ENCODE results near the gene DLST.

Gene DLST

GRCh38 chr14:74896400-74896799, 14.7 kb downstream of the DLST start:
- DNase-seq (ENCODE audit: low read depth), result no peak

DNA sequence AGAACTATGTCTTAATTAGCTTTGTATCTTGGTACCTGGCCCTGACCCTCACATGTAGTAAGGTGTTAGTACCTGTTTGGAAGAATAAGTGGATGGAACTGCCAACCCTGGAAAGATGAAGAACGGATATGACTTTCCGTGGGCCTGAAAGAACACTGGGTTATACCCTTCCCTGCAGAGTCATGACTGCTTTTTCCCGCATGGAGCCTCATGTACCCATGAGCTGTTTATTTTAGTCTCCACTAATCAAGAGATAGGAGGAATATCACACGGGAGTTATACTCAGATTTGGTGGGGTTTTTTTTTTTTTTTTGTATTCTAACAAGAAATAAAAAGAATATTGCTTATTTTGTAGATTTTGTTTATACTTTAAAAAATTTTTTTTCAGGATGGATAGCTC, 15.9 kb downstream of the DLST start:
- no peak for DNase-seq (ENCODE audit: low read depth)

GRCh38 chr14:74898083-74898482, 16.4 kb downstream of the DLST start:
- no peak for DNase-seq (ENCODE audit: low read depth)

DNA sequence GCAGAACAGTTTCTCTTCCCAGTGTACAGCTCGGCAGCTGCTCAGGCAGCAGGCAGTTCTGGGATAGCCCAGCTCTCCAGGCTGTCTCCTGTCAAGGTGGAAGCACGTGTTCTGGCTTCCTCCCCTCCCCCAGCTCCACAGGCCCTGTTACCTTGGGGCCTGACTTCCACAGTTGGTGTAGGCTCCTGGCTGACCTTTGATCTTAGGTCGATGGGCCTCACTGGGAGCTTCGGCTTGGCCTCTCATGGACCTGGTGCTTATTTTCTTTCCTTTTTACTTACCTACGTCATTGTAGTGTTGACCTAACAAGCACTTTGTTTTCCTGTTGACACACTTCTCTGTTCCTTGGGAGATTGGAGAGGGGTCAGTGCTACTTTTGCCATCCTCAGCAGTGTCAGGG, 17.0 kb downstream of the DLST start:
- DNase-seq (ENCODE audit: low read depth), result no peak

DNA sequence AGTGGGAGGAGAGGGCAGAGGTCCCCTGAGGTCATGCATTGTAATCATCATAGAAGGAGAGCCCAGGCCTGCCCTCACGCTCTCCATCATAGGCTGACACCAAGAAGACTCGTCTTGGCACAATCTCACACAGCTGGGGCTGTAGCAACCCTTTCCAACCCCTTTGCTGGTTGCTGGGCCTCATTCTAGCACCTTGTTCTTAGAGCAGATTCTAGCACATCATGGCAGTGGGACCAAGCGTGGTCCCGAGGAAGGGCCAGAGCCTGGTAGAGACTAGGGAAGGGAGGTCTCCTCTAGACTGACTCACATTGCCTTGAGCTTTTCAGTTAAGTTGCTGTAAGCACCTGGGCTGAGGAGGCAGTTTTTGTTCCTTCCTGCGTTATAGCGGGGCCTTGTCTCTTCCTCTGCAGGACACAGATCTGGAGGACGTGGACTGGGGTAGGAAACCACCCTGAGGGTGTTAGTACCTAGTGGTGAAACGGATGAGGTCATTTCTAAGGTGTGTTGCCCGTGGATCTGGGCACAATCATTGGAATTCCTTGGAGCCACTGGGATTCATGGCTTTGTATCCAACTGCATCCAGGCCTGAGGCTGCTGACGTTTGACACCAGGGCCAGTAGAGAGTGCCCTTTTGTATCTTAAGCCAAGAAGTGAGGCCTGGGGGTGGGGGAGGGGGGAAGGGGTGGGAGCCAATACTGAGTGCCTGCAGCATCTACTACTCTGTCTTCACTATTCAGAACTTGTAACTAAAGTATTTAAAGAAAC, 21.4 kb downstream of the DLST start:
- DNase-seq (ENCODE audit: low read depth), result no peak

DNA sequence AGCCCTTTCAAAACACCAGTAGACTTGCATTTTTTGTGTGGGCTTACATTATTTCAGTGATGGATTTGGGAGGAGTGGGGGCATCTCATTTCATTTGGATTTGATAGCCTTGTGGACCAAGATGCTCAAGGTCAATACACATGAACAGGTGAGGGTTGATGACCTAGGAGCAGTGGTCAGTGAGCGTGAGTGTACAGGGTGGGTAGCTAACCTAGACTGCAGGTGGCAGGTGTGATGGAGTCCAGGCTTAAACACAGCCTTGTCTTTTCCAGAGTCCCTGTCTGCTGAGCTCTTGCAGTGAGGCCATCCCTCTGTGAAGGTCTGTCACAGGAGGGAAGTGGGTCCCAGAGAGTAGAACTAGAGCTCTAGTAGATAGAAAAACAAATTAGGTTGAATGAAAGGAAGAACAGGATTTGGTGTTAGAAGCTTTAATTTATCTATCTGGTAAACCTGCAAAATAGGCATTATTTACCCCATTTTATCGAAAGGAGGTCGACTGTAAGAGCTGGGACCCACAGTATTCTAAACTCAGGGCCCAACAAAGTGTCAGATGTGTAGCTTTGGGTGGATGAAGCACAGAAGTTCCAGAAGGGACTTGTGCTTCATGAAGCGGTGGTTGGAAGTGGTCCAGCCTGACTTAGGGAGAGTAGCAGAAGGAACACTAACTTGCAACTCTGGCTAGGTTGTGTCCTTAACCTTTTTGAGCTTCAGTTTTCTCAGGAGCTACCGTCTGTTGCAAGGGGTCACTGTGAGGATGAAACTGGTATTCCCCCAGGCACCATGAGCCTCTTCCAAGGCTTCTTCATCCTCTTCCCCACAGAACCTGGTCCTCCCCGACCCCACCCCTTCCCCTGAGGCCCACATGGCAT, 23.2 kb downstream of the DLST start:
- DNase-seq (ENCODE audit: low read depth), result no peak

GRCh38 chr14:74905595-74906142, 24.0 kb downstream of the DLST start:
- DNase-seq (ENCODE audit: low read depth), result peak; percentile 60

DNA sequence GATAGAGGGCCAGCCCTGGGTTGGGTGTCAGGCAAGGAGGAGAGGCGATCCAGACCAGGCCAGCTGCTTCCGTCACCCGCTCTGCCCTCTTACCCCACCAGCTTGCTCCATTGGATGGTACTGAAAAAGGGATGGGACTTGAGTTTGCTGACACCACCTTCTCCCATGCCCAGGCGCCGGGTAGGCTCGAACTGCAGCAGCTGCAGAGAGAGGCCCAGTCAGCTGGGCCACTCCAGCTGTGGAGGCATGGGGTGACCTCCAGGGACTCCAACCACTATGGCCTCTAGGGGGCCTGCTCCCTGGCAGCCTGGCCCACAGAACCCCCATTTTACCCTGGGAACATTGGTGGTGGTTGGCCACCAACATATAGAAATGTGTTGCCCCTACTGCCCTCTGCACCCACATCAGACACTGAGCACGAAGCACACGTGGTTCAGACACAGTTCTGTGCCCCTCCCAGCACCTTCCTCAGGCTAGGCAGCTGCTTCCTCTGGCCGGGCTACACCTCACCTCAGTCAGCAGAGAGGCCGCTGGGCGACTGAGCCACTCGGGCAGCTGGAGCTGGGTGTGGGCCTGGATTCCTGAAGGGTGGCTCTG, 25.3 kb downstream of the DLST start:
- DNase-seq (ENCODE audit: low read depth), result peak; percentile 4

GRCh38 chr14:74907744-74908143, 26.0 kb downstream of the DLST start:
- DNase-seq (ENCODE audit: low read depth), result peak; percentile 28

DNA sequence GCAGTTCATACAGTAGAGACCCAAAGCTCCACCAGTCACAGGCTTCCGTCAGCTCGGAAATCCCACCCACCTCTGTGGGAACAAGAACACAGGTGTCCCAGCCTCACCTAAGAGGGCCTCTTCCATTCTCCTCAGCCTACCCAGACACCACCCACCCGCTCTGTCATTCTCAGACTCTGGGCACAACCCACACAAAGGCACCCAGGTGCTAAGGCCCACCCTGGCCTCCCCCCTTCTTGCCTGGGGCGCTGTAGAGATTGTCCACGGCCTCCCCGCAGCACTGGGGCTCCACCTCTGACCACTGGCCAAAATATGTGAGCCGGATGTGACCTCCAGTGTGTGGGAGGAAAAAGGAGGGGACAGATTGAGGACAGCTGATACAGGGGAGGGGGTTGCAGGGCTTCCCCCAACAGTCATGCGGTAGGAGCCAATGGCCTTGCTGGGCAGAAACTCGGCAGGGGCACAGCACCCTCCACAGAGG, 27.2 kb downstream of the DLST start:
- DNase-seq (ENCODE audit: low read depth), result no peak

GRCh38 chr14:74909501-74909900, 27.8 kb downstream of the DLST start:
- no peak for DNase-seq (ENCODE audit: low read depth)

GRCh38 chr14:74909911-74910310, 28.2 kb downstream of the DLST start:
- no peak for DNase-seq (ENCODE audit: low read depth)

DNA sequence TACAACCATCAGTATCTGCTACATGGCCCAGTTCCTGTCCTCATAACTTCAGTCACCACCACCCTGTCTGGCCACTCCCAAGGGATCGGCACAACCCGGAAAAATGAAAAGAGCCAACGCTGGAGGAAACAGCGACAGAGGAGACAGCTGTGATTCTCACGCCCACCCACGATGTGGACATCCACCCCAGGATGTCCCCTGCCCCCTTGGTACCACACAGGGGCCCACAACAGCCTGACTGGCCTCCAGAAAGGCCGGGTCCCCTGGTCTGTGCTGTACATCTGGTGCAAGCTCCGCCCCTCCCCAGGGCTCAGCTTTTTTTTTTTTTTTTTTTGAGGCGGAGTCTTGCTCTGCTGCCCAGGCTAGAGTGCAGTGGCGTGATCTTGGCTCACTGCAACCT, 28.8 kb downstream of the DLST start:
- DNase-seq (ENCODE audit: low read depth), result no peak

DNA sequence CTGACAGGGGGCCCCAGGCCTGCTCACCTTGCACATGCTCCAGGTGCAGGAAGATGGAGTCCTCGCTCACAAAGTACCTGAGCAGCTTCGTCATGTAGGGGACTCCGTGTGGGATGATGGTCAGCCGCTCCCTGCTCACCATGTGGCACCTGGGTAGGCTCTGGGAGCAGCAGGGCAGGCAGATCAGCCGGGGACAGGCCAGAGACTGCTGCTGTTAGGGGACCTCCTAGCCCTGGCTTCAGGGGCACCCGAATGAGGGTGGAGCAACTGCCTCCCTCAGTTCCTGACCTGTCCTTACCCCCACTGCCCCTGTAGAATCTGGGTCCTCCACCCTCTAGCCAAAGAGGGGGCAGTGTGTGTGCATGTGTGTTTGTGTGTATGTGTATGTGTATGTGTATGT, 29.5 kb downstream of the DLST start:
- DNase-seq (ENCODE audit: low read depth), result no peak

DNA sequence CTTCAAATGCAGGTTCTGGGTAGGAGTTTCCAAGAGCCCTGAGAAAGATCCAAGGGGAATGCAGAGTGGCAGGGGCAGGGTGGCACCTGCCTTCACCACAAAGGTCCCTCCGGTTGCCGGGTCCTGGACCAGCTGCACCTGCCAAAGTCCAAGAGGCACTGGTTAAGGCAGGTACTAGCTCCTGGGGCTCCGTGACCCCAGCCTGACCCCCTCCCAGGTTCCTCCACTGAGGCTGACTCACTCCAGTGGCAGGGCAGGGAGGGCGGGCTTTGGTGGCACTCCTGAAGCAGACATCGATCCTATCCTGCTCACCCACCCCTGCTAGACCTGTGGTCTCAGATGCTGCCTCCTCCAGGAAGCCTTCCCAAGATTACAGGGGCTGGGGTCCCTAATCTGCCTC, 30.0 kb downstream of the DLST start:
- DNase-seq (ENCODE audit: low read depth), result no peak

DNA sequence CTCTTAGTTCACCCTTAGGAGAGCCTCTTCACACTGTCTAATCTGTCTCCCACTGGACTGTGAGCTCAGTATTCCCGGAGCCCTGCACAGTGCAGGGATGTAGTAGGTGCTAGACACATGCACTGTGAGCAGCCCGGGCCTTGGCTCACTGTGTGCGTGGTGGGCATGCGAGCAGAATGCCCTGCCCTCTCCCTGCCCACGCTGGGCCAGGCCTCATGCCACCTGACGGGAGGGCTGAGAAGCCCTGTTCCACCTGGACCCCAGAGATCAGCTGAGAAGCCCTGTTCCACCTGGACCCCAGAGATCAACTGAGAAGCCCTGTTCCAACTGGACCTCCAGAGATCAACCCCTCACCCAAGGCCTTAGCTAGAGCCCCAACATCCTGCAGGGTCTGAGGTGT, 30.4 kb downstream of the DLST start:
- no peak for DNase-seq (ENCODE audit: low read depth)

- no peak for DNase-seq (ENCODE audit: low read depth)
Measured at GRCh38 chr14:74912801-74913200, 31.1 kb downstream of the DLST start.

DNA sequence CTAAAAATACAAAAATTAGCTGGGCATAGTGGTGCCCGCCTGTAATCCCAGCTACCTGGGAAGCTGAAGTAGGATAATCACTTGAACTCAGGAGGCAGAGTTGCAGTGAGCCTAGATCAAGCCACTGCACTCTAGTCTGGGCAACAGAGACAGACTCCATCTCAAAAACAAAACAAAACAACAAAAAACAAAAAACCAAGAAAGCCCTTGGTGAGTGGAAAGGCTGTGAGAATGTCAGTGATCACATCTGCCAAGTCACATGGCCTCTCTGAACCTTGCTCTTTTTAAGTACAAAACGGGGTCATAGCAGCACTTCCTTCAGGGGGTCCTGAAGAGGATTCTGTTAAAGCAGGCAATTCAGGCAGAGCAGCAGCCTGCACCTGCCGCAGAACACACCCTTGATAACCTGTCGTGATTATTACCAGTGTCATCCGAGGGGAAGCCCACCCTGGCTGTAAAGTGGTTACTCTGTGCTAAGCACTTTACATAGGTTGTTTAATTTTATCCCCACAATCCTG, 31.7 kb downstream of the DLST start:
- no peak for DNase-seq (ENCODE audit: low read depth)

GRCh38 chr14:74913986-74914573, 32.4 kb downstream of the DLST start:
- peak; percentile 74 for DNase-seq (ENCODE audit: low read depth)

DNA sequence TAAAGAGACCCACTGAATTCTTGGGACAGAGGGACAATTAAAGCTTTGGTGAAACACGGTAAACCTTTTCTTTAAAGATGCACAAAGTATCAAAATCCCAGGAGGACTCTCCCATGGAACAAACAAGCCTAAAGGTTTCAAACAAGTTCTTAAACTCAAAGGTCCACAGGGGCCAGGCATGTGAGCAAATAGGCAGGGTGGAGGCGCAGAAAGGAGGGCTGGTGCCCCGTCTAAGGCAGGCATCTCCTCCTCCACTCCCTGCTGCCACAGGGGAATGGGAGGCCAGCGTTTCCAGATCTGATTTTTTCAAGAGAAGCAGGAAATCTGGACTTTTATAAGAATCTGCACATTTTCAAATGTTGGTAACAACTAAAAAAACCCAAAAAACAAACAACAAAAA, 33.7 kb downstream of the DLST start:
- no peak for DNase-seq (ENCODE audit: low read depth)

GRCh38 chr14:74915826-74916225, 34.1 kb downstream of the DLST start:
- no peak for DNase-seq (ENCODE audit: low read depth)

DNA sequence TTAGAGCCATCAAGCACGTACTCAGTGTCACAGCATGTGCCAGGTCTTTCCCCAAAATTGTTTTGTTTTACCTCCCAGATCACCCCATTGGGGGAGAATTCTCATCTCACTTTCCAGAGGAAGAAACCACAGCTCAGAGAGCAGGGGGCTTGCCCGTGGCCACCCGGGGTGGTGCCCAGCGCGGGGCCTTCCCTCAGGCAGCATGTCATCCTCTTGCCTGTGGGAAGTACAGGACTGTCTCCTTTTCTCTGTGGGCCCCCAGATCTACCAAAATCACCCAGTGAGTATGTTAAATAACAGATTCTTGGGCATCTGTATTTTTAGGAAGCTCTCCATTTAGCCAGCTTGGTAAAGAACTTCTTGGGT, 35.4 kb downstream of the DLST start:
- no peak for DNase-seq (ENCODE audit: low read depth)
